Upper lobe of left lung (tissue), 4 donors: Measurements from ENCODE around the gene GRK1.

Experiments used
- EP300 ChIP-seq, 4 donors: sonication (generic); formaldehyde crosslinking; IDR thresholded peaks; one replicate each; pipeline ENCODE4 v1.5.1; 2017; ENCODE audit warnings: antibody characterized with exemption in 4 of 4, control low read depth in 2 of 4
- POLR2A ChIP-seq, 4 donors: fragments of 450-650 bp; IDR thresholded peaks; one replicate each; pipeline ENCODE4 v1.5.1; 2016 to 2017; ENCODE audit warnings: antibody characterized with exemption in 4 of 4, mild to moderate bottlenecking in 2 of 4

- TF ChIP-seq EP300 (IDR thresholded peaks at IDR 0.05) (no peak), POLR2A (IDR thresholded peaks at IDR 0.05) (no peak)
Measured at GRCh38 chr13:113643593-113643992, 23.4 kb upstream of the GRK1 start.
